ENCODE data around the gene SPATA25.

The SPATA25 gene

DNA sequence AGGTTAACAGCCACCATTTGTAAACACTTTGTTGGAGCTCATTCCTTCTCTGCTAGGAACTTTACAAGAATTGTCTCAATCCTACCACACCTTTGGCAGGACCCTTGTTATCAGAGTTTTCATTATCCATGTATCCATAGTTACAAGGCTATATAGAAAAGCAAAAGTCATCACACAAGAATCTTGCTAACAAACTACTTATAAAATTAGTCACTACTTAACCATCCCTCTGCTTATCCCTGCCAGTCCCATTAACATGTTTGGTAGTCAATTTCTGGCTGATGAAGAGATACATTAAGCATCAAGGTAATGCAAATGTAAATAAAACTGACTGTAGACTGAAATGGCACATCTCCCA, 19.6 kb downstream of the SPATA25 start:
- TF ChIP-seq TAF1 (IDR thresholded peaks at IDR 0.05; ENCODE audit: low read depth), result no peak
- TF ChIP-seq CEBPB (IDR thresholded peaks at IDR 0.05), result no peak
- TF ChIP-seq EP300 (IDR thresholded peaks at IDR 0.05; ENCODE audit: borderline replicate concordance), result no peak
- no peak for TF ChIP-seq CREB1 (IDR thresholded peaks at IDR 0.05; ENCODE audit: low read depth)
- TF ChIP-seq YY1 (IDR thresholded peaks at IDR 0.05; ENCODE audit: low read depth), result no peak
- TF ChIP-seq TCF12 (IDR thresholded peaks at IDR 0.05; ENCODE audit: low read depth), result no peak
- no peak for TF ChIP-seq NFIC (IDR thresholded peaks at IDR 0.05)
- no peak for TF ChIP-seq FOXM1 (IDR thresholded peaks at IDR 0.05; ENCODE audit: borderline replicate concordance, low read depth)
- TF ChIP-seq, protein P1, sequence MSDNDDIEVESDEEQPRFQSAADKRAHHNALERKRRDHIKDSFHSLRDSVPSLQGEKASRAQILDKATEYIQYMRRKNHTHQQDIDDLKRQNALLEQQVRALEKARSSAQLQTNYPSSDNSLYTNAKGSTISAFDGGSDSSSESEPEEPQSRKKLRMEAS (IDR thresholded peaks at IDR 0.05), result no peak
- TF ChIP-seq, protein P2, sequence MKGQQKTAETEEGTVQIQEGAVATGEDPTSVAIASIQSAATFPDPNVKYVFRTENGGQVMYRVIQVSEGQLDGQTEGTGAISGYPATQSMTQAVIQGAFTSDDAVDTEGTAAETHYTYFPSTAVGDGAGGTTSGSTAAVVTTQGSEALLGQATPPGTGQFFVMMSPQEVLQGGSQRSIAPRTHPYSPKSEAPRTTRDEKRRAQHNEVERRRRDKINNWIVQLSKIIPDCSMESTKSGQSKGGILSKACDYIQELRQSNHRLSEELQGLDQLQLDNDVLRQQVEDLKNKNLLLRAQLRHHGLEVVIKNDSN (IDR thresholded peaks at IDR 0.05), result no peak
- TF ChIP-seq TEAD4 (IDR thresholded peaks at IDR 0.05), result no peak
- TF ChIP-seq, protein P3, sequence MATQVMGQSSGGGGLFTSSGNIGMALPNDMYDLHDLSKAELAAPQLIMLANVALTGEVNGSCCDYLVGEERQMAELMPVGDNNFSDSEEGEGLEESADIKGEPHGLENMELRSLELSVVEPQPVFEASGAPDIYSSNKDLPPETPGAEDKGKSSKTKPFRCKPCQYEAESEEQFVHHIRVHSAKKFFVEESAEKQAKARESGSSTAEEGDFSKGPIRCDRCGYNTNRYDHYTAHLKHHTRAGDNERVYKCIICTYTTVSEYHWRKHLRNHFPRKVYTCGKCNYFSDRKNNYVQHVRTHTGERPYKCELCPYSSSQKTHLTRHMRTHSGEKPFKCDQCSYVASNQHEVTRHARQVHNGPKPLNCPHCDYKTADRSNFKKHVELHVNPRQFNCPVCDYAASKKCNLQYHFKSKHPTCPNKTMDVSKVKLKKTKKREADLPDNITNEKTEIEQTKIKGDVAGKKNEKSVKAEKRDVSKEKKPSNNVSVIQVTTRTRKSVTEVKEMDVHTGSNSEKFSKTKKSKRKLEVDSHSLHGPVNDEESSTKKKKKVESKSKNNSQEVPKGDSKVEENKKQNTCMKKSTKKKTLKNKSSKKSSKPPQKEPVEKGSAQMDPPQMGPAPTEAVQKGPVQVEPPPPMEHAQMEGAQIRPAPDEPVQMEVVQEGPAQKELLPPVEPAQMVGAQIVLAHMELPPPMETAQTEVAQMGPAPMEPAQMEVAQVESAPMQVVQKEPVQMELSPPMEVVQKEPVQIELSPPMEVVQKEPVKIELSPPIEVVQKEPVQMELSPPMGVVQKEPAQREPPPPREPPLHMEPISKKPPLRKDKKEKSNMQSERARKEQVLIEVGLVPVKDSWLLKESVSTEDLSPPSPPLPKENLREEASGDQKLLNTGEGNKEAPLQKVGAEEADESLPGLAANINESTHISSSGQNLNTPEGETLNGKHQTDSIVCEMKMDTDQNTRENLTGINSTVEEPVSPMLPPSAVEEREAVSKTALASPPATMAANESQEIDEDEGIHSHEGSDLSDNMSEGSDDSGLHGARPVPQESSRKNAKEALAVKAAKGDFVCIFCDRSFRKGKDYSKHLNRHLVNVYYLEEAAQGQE (IDR thresholded peaks at IDR 0.05; ENCODE audit: low read depth), result no peak
- TF ChIP-seq EGR1 (IDR thresholded peaks at IDR 0.05), result no peak
- TF ChIP-seq ZBTB7A (IDR thresholded peaks at IDR 0.05; ENCODE audit: low read depth), result no peak
- TF ChIP-seq RAD21 (IDR thresholded peaks at IDR 0.05; ENCODE audit: low read depth), result no peak

DNA sequence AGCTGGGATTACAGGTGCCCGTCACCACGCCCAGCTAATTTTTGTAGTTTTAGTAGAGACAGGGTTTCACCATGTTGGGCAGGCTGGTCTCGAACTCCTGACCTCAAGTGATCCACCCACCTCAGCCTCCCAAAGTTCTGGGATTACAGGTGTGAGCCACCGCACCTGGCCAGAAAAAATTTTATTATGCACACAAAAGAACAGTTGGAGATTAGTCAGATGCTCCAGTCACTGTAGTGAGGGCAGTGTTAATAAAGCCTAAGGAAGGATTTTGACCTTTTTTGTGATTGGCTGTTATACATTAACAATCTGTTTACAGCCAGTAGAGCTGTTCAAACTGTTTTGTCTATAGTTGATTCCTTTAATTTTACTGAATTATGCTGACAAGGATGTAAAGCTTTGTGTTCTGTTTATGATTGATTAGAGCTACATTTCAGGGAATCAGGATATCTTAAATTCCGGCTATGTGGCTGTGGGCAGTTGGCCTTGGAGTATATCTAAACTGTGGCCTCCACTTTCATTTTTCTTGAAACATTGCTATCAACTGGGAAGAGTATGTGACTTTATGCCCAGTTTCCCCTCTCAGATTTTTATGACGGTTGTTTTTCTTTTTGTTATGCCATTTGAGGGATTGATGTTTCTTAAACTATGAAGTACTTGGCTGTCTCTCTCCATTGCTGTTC, 20.1 kb downstream of the SPATA25 start:
- TF ChIP-seq NFIC (IDR thresholded peaks at IDR 0.05), result no peak
- TF ChIP-seq, protein P2 (IDR thresholded peaks at IDR 0.05), result no peak
- no peak for TF ChIP-seq TCF12 (IDR thresholded peaks at IDR 0.05; ENCODE audit: low read depth)
- TF ChIP-seq, protein P3 (IDR thresholded peaks at IDR 0.05; ENCODE audit: low read depth), result no peak
- no peak for TF ChIP-seq CEBPB (IDR thresholded peaks at IDR 0.05)
- TF ChIP-seq FOXM1 (IDR thresholded peaks at IDR 0.05; ENCODE audit: borderline replicate concordance, low read depth), result no peak
- TF ChIP-seq ZBTB7A (IDR thresholded peaks at IDR 0.05; ENCODE audit: low read depth), result no peak
- TF ChIP-seq CREB1 (IDR thresholded peaks at IDR 0.05; ENCODE audit: low read depth), result no peak
- TF ChIP-seq, protein P1 (IDR thresholded peaks at IDR 0.05), result no peak
- TF ChIP-seq EP300 (IDR thresholded peaks at IDR 0.05; ENCODE audit: borderline replicate concordance), result no peak
- no peak for TF ChIP-seq TEAD4 (IDR thresholded peaks at IDR 0.05)
- TF ChIP-seq RAD21 (IDR thresholded peaks at IDR 0.05; ENCODE audit: low read depth), result no peak

DNA sequence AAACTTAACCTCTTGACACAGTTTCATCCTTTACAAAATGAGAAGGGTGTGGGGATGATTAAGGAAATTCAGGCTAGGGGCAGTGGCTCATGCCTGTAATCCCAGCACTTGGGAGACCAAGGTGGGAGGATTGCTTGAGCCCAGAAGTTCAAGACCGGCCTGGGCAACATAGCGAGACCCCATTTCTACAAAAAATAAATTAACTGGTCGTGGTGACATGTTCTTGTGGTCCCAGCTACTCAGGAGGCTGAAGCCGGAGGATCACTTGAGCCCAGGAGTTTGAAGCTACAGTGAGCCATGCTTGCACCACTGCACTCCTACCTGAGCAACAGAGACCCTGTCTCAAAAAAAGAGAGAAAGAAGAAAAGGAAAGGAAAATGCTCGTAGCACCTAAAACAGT, 21.0 kb downstream of the SPATA25 start:
- TF ChIP-seq TAF1 (IDR thresholded peaks at IDR 0.05; ENCODE audit: low read depth), result no peak
- TF ChIP-seq, protein P1 (IDR thresholded peaks at IDR 0.05), result no peak
- TF ChIP-seq, protein P2 (IDR thresholded peaks at IDR 0.05), result no peak
- TF ChIP-seq CEBPB (IDR thresholded peaks at IDR 0.05), result no peak
- TF ChIP-seq FOXM1 (IDR thresholded peaks at IDR 0.05; ENCODE audit: borderline replicate concordance, low read depth), result no peak
- no peak for TF ChIP-seq EGR1 (IDR thresholded peaks at IDR 0.05)
- no peak for TF ChIP-seq EP300 (IDR thresholded peaks at IDR 0.05; ENCODE audit: borderline replicate concordance)
- TF ChIP-seq TCF12 (IDR thresholded peaks at IDR 0.05; ENCODE audit: low read depth), result no peak
- TF ChIP-seq, protein P3 (IDR thresholded peaks at IDR 0.05; ENCODE audit: low read depth), result no peak
- TF ChIP-seq ZBTB7A (IDR thresholded peaks at IDR 0.05; ENCODE audit: low read depth), result no peak
- no peak for TF ChIP-seq NFIC (IDR thresholded peaks at IDR 0.05)
- TF ChIP-seq RAD21 (IDR thresholded peaks at IDR 0.05; ENCODE audit: low read depth), result no peak

Data from Ishikawa (cell line).